SK-N-SH (cell line): ENCODE data around the gene STAM2.

Experiments used
- CTCF ChIP-seq: fragments of 200-600 bp; sonication (generic); IDR thresholded peaks from 2 replicates; pipeline ENCODE4 v1.6.1; 2017; ENCODE audit warnings: antibody characterized with exemption, mild to moderate bottlenecking, moderate library complexity
- EZH2phosphoT487 ChIP-seq: fragments of 200-600 bp; sonication (generic); IDR thresholded peaks from 2 replicates; pipeline ENCODE4 v1.6.1; 2017; ENCODE audit warnings: low read depth, mixed run types, mild to moderate bottlenecking, antibody characterized with exemption, moderate library complexity, borderline replicate concordance
- GATA2 ChIP-seq: sonication (generic); formaldehyde crosslinking; IDR thresholded peaks from 2 replicates; pipeline ENCODE4 v1.5.0; 2020; ENCODE audit warnings: mild to moderate bottlenecking, missing genetic modification reagents
- MAX ChIP-seq: IDR thresholded peaks from 2 replicates; pipeline ENCODE4 v1.4.0; 2012; ENCODE audit warnings: low read depth
- POLR2AphosphoS5 ChIP-seq: IDR thresholded peaks from 2 replicates; pipeline ENCODE4 v1.6.1; 2012; ENCODE audit warnings: low read depth, low read length
- REST ChIP-seq: IDR thresholded peaks from 2 replicates; pipeline ENCODE4 v1.6.1; 2012; ENCODE audit warnings: mild to moderate bottlenecking, low read depth, low read length, moderate library complexity
- RFX5 ChIP-seq: IDR thresholded peaks from 2 replicates; pipeline ENCODE4 v1.6.1; 2012; ENCODE audit warnings: mild to moderate bottlenecking, improper control_type of control experiment, low read length
- SIN3A ChIP-seq: IDR thresholded peaks from 2 replicates; pipeline ENCODE4 v1.6.1; 2012; ENCODE audit warnings: low read depth, mild to moderate bottlenecking, low read length, moderate library complexity, borderline replicate concordance
- SMC3 ChIP-seq: IDR thresholded peaks from 2 replicates; pipeline ENCODE4 v1.6.1; 2012; ENCODE audit warnings: low read depth, low read length, improper control_type of control experiment
- TAF1 ChIP-seq: IDR thresholded peaks from 2 replicates; pipeline ENCODE4 v1.6.1; 2012; ENCODE audit warnings: low read depth, mild to moderate bottlenecking, low read length, moderate library complexity, borderline replicate concordance
- USF2 ChIP-seq: fragments of 150-350 bp; IDR thresholded peaks from 2 replicates; pipeline ENCODE4 v1.6.1; 2017; ENCODE audit warnings: antibody characterized with exemption, low read length, low read depth, borderline replicate concordance
- YY1 ChIP-seq: IDR thresholded peaks from 2 replicates; pipeline ENCODE4 v1.4.0; 2012; ENCODE audit warnings: low read depth, mild to moderate bottlenecking
- ZBTB33 ChIP-seq: IDR thresholded peaks from 2 replicates; pipeline ENCODE4 v1.4.0; 2012; ENCODE audit warnings: low read depth, borderline replicate concordance

- TF ChIP-seq CTCF (no peak), MAX (no peak), POLR2AphosphoS5 (no peak), EZH2phosphoT487 (no peak), TAF1 (no peak), REST (no peak), USF2 (no peak), SIN3A (no peak), RFX5 (no peak), GATA2 (no peak), SMC3 (no peak), YY1 (no peak), ZBTB33 (no peak)
Measured at GRCh38 chr2:152186262-152186661, 10.7 kb upstream of the STAM2 start.
